GM18867 (cell line): Measurements from ENCODE around the gene TPO.
"Not testable (repeated sequence)": the region's sequence is repeated elsewhere in the genome, so short reads cannot be mapped to it uniquely, and the experiment has no call there.

Experiments used
- ATAC-seq: cut with Tn5 transposase; IDR thresholded peaks from one replicate; pipeline ENCODE4 v1.9.1; 2021; ENCODE audit warnings: mild to moderate bottlenecking, moderate library complexity; ENCODE audit not compliant: unreplicated experiment

Gene TPO

GRCh38 chr2:1482253-1482675 is 69.0 kb downstream of the TPO start:
- no peak for ATAC-seq

DNA sequence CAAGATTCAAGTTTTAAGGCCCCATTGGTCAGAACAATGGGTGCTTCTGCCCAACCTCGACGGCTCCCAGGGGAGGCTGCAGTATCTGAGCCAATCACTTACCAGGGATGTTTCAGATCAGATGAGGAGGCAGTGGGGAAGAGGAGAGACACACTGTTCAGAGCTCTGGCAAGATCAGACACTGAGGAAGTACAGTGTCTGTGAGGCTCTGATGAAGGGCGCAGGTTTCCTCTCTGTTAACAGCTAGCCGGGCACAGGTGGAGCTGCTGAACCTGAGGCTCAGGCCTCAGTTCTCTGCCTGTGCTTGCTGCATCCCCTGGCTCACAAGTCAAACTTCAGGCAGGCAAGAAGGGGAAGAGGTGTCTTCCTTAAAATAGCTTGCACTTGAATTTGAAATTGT is 69.7 kb downstream of the TPO start:
- no peak for ATAC-seq

- ATAC-seq, result no peak
Measured at GRCh38 chr2:1483551-1483950, 70.3 kb downstream of the TPO start.

DNA sequence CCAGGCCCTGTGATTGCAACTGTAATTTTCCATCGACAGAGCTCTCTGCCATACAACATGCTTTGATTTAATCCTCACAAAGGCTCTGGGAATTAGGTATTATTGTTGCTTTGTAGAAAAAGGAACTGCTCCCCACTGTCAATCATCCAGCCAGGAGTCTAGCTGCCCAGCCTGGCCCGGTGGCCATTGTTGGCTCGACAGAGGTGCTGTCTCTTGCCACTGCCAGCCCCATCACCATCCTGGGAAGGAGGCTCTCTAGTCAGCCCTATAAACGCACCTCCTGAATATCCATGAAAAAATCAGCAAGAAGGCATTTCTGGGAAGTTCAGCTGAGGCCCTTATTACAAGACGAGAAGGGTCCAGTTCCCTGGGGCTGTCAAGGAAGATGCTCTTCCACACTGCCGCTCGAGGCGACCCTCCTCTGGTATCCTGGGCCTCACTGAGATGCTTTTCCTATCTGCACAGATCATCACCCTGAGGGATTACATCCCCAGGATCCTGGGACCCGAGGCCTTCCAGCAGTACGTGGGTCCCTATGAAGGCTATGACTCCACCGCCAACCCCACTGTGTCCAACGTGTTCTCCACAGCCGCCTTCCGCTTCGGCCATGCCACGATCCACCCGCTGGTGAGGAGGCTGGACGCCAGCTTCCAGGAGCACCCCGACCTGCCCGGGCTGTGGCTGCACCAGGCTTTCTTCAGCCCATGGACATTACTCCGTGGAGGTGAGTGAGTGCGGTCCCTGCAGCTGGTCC is 71.0 kb downstream of the TPO start:
- ATAC-seq, result no peak

DNA sequence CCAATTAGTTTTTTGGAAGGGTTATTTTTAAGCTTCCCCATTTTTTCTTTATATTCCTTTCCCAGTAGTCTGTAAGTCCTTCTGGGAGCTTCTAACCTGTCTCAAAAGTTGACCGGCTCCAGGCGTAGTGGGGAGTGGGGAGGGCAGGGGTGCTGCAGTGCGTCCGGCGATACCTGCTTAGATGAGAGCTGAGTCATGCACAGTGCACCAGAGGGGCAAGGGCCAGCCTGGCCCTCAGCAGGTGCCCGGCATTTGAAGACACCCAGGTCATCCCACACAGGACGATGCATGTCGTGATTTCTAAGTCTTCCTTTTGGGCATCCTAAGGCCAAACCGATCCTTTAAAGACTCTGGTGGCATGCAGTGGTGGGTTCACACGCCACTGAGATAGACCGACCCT is 73.4 kb downstream of the TPO start:
- no peak for ATAC-seq

DNA sequence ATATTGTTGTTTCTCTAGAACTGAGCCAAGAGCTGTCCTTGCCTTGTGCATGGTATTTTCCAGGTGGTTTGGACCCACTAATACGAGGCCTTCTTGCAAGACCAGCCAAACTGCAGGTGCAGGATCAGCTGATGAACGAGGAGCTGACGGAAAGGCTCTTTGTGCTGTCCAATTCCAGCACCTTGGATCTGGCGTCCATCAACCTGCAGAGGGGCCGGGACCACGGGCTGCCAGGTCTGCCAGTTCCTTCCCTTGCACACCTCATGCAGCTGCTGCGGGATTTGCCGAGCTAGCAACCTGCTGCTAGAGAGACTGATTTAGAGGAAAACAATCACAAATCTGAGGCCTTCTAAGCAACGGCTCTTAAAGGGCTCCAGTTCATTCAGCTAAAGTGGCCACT is 74.5 kb downstream of the TPO start:
- ATAC-seq, result no peak

GRCh38 chr2:1488181-1488671 is 75.0 kb downstream of the TPO start:
- no peak for ATAC-seq

DNA sequence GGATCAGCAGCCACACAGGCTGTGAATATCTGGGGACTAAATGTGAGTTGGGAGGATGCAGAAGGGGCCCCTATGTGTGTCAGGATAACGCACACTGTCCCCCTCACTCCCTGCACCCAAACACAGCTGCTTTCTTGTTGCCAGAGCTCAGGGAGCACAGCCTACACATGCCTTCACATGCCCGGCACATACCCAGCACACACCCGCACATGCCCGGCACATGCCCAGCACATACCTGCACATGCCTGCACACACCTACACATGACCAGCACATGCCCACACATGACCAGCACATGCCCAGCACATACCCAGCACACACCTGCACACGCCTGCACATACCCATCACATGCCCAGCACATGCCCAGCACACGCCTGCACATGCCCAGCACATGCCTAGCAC is 75.6 kb downstream of the TPO start:
- no peak for ATAC-seq

- no peak for ATAC-seq
Measured at GRCh38 chr2:1489486-1489885, 76.2 kb downstream of the TPO start.

DNA sequence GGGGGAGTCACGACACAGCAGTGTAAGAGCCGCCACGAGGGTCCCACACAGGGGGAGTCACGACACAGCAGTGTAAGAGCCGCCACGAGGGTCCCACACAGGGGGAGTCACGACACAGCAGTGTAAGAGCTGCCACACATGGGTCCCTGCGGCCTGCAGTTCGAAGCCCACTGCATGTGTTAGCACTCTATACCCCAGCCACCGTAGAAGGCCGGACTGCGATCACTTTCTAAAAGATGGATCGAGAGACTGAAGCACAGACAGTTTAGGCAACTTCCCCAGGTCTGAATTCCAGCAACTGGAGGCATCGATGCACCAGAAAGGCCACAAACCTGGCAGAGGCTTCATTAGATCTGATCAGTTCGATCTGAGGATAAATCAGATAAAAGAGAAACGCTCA is 77.1 kb downstream of the TPO start:
- not testable (repeated sequence) for ATAC-seq

DNA sequence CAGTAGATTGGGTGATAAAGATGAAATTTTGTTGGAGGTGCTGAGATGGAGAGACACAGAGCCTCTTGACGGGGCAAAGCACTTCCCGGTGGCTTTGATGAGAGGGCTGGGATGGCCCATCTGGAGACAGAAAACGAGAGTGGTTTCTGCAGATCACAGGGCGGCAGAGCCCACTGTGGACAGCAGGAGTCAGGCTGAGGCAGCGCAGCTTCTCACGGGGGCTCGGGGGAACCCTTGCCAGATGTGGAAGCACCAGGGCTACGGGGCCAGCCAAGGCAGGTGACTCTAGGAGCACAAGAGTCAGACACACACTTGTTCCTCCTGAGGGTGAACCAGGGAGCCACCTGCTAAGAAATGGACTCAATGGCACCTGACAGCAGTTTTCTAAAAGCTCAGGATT is 78.5 kb downstream of the TPO start:
- ATAC-seq, result no peak

- not testable (repeated sequence) for ATAC-seq
Measured at GRCh38 chr2:1492231-1492630, 79.0 kb downstream of the TPO start.

DNA sequence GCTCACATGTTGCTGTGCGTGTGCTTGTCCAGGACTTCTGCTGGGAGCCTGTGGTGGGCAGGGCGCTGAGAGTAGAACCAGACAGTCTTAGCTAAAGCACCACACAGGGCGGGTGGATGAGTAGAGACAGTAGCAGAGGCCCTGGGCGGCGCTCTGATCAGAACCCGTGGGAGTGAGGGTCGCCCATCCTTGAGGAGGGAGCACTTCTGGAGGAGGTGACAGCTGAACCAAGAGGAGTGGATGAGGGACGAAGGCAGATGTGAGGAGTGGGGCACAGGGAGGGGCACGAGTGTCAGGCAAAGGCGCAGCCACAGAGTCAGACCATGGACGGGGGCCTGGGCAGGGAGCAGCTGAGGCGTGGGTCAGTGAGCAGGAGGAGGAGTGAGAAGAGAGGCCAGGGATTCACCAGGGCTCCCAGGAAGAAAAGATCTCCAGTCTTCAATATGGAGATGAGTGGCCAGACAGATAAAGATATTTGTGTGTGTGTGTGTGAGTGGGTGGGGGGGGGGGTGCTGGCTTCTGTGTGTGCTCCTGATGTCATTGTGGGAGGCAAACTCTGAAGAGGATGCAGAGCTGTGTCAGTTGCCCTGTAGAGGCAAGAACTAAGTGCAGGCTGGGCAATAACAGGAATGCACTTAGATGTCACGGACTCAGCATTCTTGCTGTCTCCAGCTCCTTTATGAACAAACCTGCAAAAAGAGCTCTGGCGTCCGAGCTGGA is 79.6 kb downstream of the TPO start:
- no peak for ATAC-seq

- ATAC-seq, result no peak
Measured at GRCh38 chr2:1493431-1494126, 80.3 kb downstream of the TPO start.

DNA sequence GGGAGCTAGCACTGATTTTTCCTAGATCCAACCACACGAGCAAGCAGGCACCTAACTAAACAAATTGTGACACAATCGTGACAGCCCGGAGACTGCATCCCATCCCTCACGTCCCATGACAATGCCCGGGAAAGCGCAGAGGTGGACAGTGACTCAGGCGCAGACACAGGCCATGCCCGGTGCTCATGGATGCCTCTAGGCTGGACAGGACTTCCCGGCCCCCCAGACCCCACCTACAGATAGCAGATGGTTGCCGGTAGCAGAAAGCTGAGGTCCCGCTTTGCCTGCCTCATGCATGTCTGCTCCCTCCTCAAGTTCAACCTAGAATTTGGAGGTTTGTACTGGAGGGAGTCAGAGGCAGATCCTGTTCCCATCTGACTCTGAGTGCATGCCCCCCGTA is 81.0 kb downstream of the TPO start:
- ATAC-seq, result no peak

- ATAC-seq, result no peak
Measured at GRCh38 chr2:1494906-1495305, 81.6 kb downstream of the TPO start.

- ATAC-seq, result no peak
Measured at GRCh38 chr2:1495676-1496358, 82.6 kb downstream of the TPO start.

DNA sequence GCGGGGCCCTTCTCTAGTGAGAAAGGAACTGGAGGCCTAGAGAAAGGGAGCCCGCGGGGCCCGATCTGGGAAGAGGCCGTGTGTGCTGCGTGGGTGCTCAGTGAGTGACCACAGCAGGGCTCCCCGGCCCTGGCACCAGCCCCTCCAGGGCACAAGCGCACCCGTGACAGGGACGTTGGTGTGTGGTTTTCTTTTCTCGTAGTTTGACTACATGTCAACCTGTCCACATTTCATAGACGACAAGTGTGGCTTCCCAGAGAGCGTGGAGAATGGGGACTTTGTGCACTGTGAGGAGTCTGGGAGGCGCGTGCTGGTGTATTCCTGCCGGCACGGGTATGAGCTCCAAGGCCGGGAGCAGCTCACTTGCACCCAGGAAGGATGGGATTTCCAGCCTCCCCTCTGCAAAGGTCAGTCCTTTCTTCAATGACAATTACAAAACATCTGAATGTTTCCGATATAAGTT is 83.1 kb downstream of the TPO start:
- ATAC-seq, result no peak

DNA sequence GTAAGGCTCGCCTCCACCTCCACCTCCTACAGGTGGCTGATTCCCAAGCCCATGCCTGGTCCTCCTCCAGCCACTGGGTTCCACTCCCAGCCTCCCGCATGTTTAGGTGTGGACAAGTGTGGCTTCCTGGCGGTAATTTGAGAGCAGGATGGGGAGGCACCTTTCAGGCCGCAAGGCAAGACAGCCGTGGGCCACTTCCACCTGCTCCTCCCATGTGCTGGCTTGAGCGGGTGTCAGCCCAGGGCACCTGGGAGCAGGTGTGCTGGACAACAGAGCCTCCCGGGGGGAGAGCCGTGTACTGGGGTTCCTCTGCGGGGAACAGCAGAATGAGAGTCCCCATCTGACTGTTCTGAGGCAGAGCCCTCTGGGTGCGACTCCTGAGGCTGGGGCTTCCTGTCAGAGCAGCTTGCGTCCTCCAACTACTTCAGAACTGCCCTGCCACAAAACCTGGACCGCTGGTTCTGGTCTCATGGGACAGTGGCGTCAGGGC is 83.9 kb downstream of the TPO start:
- ATAC-seq, result no peak

DNA sequence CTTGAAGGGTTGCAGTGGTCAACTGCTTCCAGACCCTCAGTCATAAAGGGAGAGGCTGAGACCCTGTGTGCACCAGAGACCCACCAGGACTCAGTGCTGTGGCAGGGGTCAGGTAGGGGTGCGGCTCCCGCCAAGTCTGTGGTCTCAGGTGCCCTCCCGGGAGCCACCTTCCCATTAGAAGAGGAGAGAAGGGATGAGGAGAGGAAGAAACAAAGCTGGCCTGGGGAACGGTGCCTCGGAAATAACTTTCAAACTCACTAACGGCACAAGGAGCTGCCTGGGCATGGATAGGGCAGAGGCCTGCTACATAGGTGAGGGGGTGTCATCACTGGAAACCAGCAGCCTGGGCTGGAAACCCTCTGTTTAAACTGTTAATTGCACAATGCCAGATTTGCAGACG is 84.9 kb downstream of the TPO start:
- no peak for ATAC-seq
